Memory B cell (primary cell): ENCODE data around the gene C6orf132.

Source experiments
- ATAC-seq: fragments of 150-1000 bp; cut with Tn5 transposase; 2 replicates; pipeline ENCODE4 v1.10.0; 2021; ENCODE audit warnings: low read depth, mild to moderate bottlenecking, moderate library complexity
- DNase-seq, 2 donors: peaks; one replicate each; pipeline ENCODE4 v3.0.0; 2022; ENCODE audit warnings: low spot score in 2 of 2
- H3K27ac Mint-ChIP-seq: one replicate; pipeline ENCODE4 v1.8.0; 2022; ENCODE audit warnings: mild to moderate bottlenecking, moderate library complexity, mixed read lengths
- H3K27me3 Mint-ChIP-seq: one replicate; pipeline ENCODE4 v1.8.0; 2022; ENCODE audit warnings: mixed read lengths
- H3K36me3 Mint-ChIP-seq: one replicate; pipeline ENCODE4 v1.8.0; 2022; ENCODE audit warnings: mild to moderate bottlenecking, mixed read lengths
- H3K4me1 Mint-ChIP-seq: one replicate; pipeline ENCODE4 v1.8.0; 2022; ENCODE audit warnings: mixed read lengths
- H3K4me3 Mint-ChIP-seq: one replicate; pipeline ENCODE4 v1.8.0; 2022; ENCODE audit warnings: mild to moderate bottlenecking, moderate library complexity, mixed read lengths
- H3K9me3 Mint-ChIP-seq: one replicate; pipeline ENCODE4 v1.8.0; 2022; ENCODE audit warnings: mixed read lengths

C6orf132 gene

GRCh38 chr6:42113936-42114636 is 28.3 kb downstream of the C6orf132 start:
- peaks cover 11% of the 10 kb centered on the region for H3K27me3 Mint-ChIP-seq
- no peak overlapping the region for H3K4me3 Mint-ChIP-seq
- H3K4me1 Mint-ChIP-seq, result no peaks in the 10 kb centered on the region
- ATAC-seq (no peak), DNase-seq (no peak)
- H3K36me3 Mint-ChIP-seq, result no peaks in the 10 kb centered on the region
- H3K9me3 Mint-ChIP-seq, result no peaks in the 10 kb centered on the region
- no peak overlapping the region for H3K27ac Mint-ChIP-seq

GRCh38 chr6:42112351-42112750 is 30.1 kb downstream of the C6orf132 start:
- no peaks in the 10 kb centered on the region for H3K4me1 Mint-ChIP-seq

GRCh38 chr6:42110683-42111082 is 31.7 kb downstream of the C6orf132 start:
- Mint-ChIP-seq H3K4me3 (no peak overlapping the region), H3K27me3 (peaks cover 10% of the 10 kb centered on the region), H3K27ac (no peak overlapping the region), H3K4me1 (no peaks in the 10 kb centered on the region), H3K36me3 (no peaks in the 10 kb centered on the region), H3K9me3 (no peaks in the 10 kb centered on the region)
- ATAC-seq, result no peak
- DNase-seq, result no peak

More at GRCh38 chr6:42112351-42112750, 30.1 kb downstream of the C6orf132 start:
- H3K36me3 Mint-ChIP-seq, result no peaks in the 10 kb centered on the region
- no peaks in the 10 kb centered on the region for H3K9me3 Mint-ChIP-seq
- H3K4me3 Mint-ChIP-seq, result no peak overlapping the region
- no peak for ATAC-seq
- H3K27me3 Mint-ChIP-seq, result peaks cover 15% of the 10 kb centered on the region
- H3K27ac Mint-ChIP-seq, result no peak overlapping the region
- DNase-seq, result no peak

GRCh38 chr6:42108071-42108470 is 34.3 kb downstream of the C6orf132 start:
- ATAC-seq (no peak), DNase-seq (no peak)
- Mint-ChIP-seq H3K36me3 (no peaks in the 10 kb centered on the region), H3K4me1 (peaks cover 4% of the 10 kb centered on the region), H3K27me3 (peaks cover 12% of the 10 kb centered on the region), H3K9me3 (no peaks in the 10 kb centered on the region), H3K4me3 (no peak overlapping the region), H3K27ac (no peak overlapping the region)

- ATAC-seq, result no peak
- peaks cover 13% of the 10 kb centered on the region for H3K27me3 Mint-ChIP-seq
- H3K4me1 Mint-ChIP-seq, result peaks cover 4% of the 10 kb centered on the region
- no peak overlapping the region for H3K4me3 Mint-ChIP-seq
- H3K36me3 Mint-ChIP-seq, result no peaks in the 10 kb centered on the region
- no peak overlapping the region for H3K27ac Mint-ChIP-seq
- no peaks in the 10 kb centered on the region for H3K9me3 Mint-ChIP-seq
- DNase-seq, result no peak
These were observed 36.1 kb downstream of the C6orf132 start for GRCh38 chr6:42106112-42107023.

GRCh38 chr6:42105709-42106108 is 36.7 kb downstream of the C6orf132 start:
- DNase-seq, result no peak
- no peaks in the 10 kb centered on the region for H3K9me3 Mint-ChIP-seq
- H3K27ac Mint-ChIP-seq, result no peak overlapping the region
- no peak overlapping the region for H3K4me3 Mint-ChIP-seq
- peaks cover 4% of the 10 kb centered on the region for H3K4me1 Mint-ChIP-seq
- no peak for ATAC-seq
- H3K27me3 Mint-ChIP-seq, result peaks cover 13% of the 10 kb centered on the region
- no peaks in the 10 kb centered on the region for H3K36me3 Mint-ChIP-seq

- DNase-seq (no peak), ATAC-seq (no peak)
- Mint-ChIP-seq H3K9me3 (no peaks in the 10 kb centered on the region), H3K4me3 (no peak overlapping the region), H3K27me3 (peaks cover 13% of the 10 kb centered on the region), H3K27ac (no peak overlapping the region), H3K4me1 (peaks cover 4% of the 10 kb centered on the region), H3K36me3 (no peaks in the 10 kb centered on the region)
These were observed 37.2 kb downstream of the C6orf132 start for GRCh38 chr6:42105156-42105648.

- no peaks in the 10 kb centered on the region for H3K36me3 Mint-ChIP-seq
- H3K27ac Mint-ChIP-seq, result no peak overlapping the region
- H3K27me3 Mint-ChIP-seq, result peaks cover 13% of the 10 kb centered on the region
- no peaks in the 10 kb centered on the region for H3K9me3 Mint-ChIP-seq
- peaks cover 4% of the 10 kb centered on the region for H3K4me1 Mint-ChIP-seq
- ATAC-seq (no peak), DNase-seq (no peak)
- peak overlapping the region; percentile 12 for H3K4me3 Mint-ChIP-seq
These were observed 37.7 kb downstream of the C6orf132 start for GRCh38 chr6:42104804-42105125.

- Mint-ChIP-seq H3K4me3 (peak overlapping the region; percentile 65), H3K27me3 (peaks cover 13% of the 10 kb centered on the region), H3K9me3 (no peaks in the 10 kb centered on the region), H3K4me1 (peaks cover 4% of the 10 kb centered on the region), H3K27ac (no peak overlapping the region), H3K36me3 (no peaks in the 10 kb centered on the region)
- ATAC-seq (peak; percentile 87), DNase-seq (peak; percentile 57 to 67)
These were observed 38.2 kb downstream of the C6orf132 start for GRCh38 chr6:42104095-42104803.

GRCh38 chr6:42103753-42104094 is 38.7 kb downstream of the C6orf132 start:
- ATAC-seq, result no peak
- no peaks in the 10 kb centered on the region for H3K9me3 Mint-ChIP-seq
- peaks cover 4% of the 10 kb centered on the region for H3K4me1 Mint-ChIP-seq
- peaks cover 15% of the 10 kb centered on the region for H3K27me3 Mint-ChIP-seq
- DNase-seq, result no peak
- peak overlapping the region; percentile 65 for H3K4me3 Mint-ChIP-seq
- no peak overlapping the region for H3K27ac Mint-ChIP-seq
- H3K36me3 Mint-ChIP-seq, result no peaks in the 10 kb centered on the region

- H3K4me3 Mint-ChIP-seq, result peak overlapping the region; percentile 65
- peaks cover 17% of the 10 kb centered on the region for H3K27me3 Mint-ChIP-seq
- ATAC-seq (no peak), DNase-seq (no peak)
- H3K4me1 Mint-ChIP-seq, result peaks cover 4% of the 10 kb centered on the region
- no peak overlapping the region for H3K27ac Mint-ChIP-seq
- H3K9me3 Mint-ChIP-seq, result no peaks in the 10 kb centered on the region
- H3K36me3 Mint-ChIP-seq, result no peaks in the 10 kb centered on the region
These were observed 39.2 kb downstream of the C6orf132 start for GRCh38 chr6:42103216-42103615.

GRCh38 chr6:42101186-42101657 is 41.2 kb downstream of the C6orf132 start:
- no peak for DNase-seq
- Mint-ChIP-seq H3K4me1 (peaks cover 4% of the 10 kb centered on the region), H3K36me3 (no peaks in the 10 kb centered on the region)

GRCh38 chr6:42100029-42100901 is 42.2 kb downstream of the C6orf132 start:
- ATAC-seq (no peak), DNase-seq (no peak)
- H3K9me3 Mint-ChIP-seq, result no peaks in the 10 kb centered on the region
- no peak overlapping the region for H3K4me3 Mint-ChIP-seq
- H3K4me1 Mint-ChIP-seq, result peaks cover 4% of the 10 kb centered on the region
- H3K27me3 Mint-ChIP-seq, result peaks cover 10% of the 10 kb centered on the region
- no peaks in the 10 kb centered on the region for H3K36me3 Mint-ChIP-seq
- H3K27ac Mint-ChIP-seq, result no peak overlapping the region

More at GRCh38 chr6:42101186-42101657, 41.2 kb downstream of the C6orf132 start:
- Mint-ChIP-seq H3K27me3 (peaks cover 15% of the 10 kb centered on the region), H3K9me3 (no peaks in the 10 kb centered on the region), H3K4me3 (no peak overlapping the region), H3K27ac (no peak overlapping the region)
- ATAC-seq, result no peak
